ENCODE data around the gene ATP11B.

The ATP11B gene

DNA sequence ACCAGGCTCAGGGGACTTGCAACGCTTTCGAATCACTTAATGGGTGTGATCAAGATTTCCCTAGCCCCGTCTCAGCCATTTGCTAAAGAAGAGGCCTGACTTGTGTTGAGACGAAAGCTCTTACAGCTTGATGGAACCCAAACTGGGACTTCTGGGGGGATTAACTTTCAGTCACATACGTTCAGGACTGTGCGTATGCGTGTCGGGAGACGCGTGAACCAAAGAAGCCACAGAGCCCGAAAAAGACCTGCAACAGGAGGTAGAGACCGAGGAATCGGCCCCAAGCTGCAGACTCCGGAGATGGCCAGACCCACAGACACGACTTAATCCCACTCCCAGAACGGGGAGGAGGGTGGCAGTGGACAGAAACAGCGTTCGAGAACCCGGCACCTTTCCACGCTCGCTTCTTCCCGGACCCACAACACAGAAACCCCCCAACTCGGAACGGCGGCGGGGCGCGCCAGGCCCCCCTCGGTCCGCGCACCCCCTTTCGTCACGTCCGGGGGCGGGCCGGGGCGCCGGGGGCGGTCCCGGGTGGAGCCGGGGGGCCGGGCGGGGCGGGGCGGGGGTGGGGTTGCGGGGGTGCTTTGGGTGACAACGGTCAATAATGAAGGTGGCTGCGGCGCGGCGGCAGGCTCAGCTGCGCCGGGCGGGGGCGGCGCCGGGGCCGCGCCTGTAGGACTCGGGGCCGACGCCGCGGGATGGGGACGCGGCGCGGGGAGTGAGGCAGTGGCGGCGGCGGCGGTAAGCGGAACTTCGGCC lies at the start of gene ATP11B:
TSS of gene ATP11B (plus strand) at position 604 of the 762 bp plus-strand sequence. CDS start 256 bp downstream, outside the sequence.
- DNase-seq (ENCODE audit: low read depth in 3 of 3): peak; percentile 53 to 68 (median 64)

DNA sequence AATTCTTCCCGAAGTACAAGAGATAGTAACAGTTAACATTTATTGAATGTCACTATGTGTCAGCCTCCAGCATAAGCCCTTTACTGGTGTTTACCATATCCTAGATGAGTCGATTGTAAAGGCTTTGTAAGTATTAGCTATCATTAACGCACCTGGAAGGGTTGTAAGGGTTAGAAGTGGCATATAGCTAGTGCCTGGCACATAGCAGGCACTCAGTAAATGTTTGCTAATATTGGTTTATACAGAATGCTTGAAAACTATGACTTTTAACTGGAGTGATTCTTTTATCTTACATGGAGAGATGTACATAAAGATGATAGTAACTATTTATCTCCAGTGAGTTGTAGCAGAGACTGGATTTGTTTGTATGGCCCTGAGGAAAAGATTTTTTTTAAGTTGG lies 46.3 kb upstream of the ATP11B start:
- DNase-seq (ENCODE audit: low read depth in 3 of 3): no peak

DNA sequence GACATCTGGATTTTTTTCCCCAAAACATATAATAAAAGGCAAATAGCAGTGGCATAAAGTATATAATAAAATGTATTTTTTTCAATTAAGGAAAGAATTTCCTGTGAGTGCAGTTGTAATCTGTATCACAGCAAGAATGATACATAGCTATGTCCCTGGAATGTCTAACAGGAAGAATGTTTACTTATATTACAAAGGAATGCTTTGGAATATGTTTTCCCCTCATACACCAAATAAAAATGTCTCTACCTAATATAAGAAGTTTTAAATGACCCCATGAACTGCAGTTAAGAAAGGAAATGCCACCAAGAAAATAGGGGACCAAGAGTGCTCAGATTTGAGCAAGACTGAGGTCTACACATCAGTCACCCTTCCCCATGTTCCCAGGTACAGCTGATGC lies 38.0 kb upstream of the ATP11B start:
- no peak for DNase-seq (ENCODE audit: low read depth in 3 of 3)

DNA sequence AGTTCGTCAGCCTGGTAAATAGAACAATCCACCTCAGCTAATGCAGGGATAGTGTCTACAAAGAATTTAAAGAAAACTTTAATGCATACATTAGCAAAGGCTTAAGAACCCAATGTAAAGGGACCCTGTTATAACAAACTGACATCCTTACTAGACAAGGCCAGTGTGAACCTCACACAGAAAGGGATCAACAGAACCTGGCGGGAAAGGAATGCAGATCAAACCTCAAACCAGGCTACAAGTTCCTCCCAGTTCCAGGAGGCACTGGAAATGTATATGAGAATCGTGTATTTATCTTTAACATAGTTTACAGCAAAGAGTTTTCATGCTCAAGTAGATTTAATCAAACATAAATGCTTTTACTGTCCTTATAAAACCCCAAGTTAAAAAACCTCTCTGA lies 37.6 kb upstream of the ATP11B start:
- no peak for DNase-seq (ENCODE audit: low read depth in 3 of 3)

GRCh38 chr3:182760576-182761164 lies 32.6 kb upstream of the ATP11B start:
- no peak for DNase-seq (ENCODE audit: low read depth in 3 of 3)

DNA sequence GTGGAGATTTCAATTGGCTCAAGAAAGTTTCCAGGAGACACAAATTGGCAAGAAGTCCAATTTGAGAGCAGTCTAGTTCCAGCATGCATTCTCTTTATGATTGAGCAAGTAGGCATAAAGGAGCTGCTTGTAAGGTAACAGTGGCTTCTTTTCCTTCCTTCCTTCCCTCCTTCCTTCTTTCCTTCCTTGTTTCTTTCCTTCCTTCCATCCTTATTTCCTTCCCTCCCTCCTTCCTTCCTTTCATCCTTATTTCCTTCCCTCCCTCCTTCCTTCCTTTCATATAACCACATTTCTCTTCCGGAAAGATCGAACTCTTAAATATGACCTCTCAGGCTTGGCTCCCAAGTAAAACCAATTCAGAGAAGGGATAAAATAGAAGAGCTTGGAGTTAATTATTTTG lies 29.4 kb upstream of the ATP11B start:
- no peak for DNase-seq (ENCODE audit: low read depth in 3 of 3)

DNA sequence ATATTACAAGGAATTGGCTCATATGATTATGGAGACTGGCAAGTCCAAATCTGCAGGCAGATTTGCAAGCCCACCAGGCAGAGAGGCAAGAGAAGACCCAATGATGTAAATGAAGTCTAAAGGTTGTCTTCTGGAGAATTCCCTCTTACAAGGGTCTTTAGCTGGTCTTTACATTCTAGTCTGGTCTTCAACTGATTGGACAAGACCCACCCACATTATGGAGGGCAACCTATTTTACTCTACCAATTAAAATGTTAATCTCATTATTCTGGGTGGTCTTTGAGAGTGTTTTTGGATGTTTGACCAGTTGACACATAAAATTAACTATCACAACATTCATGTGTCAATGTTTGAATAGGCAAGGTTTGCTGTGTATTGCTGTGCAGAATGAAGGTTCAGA lies 28.0 kb upstream of the ATP11B start:
- no peak for DNase-seq (ENCODE audit: low read depth in 3 of 3)

DNA sequence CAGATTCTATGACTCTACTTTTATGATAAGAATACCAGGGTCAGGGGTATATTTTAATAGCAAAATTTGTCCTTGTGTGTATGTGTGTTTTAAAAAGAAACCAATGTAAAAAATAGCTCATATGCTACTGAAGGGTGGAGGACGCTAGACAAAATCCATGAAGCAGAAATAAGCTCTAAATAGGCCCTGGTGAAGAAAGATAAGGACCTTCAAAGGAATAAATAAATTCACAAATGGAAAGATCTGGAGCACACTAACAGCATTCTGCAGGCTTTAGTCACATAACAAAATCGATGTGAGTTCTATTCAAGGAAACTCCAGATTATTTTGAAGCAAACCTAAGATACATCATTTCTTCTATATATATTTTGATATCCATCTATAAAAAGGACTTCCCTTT lies 27.2 kb upstream of the ATP11B start:
- no peak for DNase-seq (ENCODE audit: low read depth in 3 of 3)

DNA sequence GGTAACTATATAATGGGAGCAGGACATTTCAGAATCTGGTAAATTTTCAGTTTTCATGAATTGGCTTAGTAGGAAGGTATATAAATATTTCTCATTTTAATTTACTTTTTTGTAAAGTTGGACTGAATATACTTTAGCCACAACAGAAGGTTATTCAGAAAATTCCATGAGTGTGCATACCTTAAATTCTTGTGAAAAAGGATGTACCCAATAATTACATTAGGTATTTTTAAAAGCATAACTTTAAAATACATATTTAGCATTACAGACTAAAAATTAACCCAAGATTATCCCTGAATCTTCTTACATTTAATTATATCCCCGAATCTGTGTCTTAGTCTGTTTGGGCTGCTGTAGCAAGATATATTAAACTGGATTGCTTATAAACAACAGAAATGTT lies 24.9 kb upstream of the ATP11B start:
- DNase-seq (ENCODE audit: low read depth in 3 of 3): no peak

DNA sequence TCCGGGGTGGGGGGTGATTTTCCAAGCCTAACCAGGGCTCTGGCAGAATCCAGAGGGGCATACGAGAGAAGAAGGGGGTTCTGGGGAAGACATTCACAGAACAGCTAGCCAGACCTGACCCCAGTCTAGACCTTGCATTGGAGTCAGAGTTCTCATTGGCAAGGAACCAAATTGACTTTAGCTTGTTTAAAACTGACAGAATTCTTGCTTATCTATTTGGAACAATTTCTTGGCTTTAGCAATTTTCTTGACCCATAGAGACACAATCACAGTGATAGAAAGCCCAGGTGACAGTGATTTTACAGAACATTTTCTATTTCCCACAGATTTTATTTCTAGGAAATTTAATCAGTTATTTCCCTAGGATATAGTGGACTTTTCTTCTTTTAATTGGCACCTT lies 23.6 kb upstream of the ATP11B start:
- DNase-seq (ENCODE audit: low read depth in 3 of 3): no peak

GRCh38 chr3:182782149-182782548 lies 11.2 kb upstream of the ATP11B start:
- DNase-seq (ENCODE audit: low read depth in 3 of 3): no peak

GRCh38 chr3:182783106-182783505 lies 10.2 kb upstream of the ATP11B start:
- no peak for DNase-seq (ENCODE audit: low read depth in 3 of 3)

- DNase-seq (ENCODE audit: low read depth in 3 of 3): no peak
Observed at GRCh38 chr3:182784542-182784941, 8.8 kb upstream of the ATP11B start.

DNA sequence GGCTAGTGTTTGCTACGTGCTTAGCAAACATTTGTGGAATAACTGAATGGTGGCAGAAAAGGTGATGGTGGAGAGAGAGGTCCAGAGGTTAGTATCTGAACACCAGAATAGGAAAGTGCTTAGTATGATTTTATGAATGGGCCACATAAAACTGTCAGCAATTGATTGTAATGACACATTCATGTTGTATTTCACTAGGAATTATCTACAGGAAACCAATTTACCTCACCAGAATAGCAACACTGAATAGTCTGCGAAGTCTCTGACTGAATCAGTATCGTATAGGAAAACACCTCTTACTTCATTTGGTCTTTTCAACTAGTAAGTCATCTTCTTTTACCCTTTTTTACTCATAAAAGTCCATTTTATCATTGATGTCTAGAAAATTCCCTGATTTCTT lies 8.2 kb upstream of the ATP11B start:
- DNase-seq (ENCODE audit: low read depth in 3 of 3): no peak

DNA sequence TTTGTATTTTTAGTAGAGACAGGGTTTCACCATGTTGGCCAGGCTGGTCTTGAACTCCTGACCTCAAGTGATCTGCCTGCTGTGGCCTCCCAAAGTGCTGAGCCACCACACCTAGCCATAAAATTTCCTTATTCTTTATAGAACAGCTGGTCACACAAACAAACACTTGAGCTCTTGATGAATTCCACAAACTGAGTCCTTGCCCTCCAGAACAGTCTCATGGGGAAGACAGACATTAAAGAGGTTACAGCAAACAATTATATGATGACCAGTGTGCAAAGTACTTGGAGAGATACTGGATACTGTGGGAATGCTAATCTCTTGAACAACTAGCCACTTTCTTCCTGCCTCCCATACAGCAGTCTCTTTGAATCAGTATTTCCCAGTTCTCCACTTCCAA lies 7.5 kb upstream of the ATP11B start:
- no peak for DNase-seq (ENCODE audit: low read depth in 3 of 3)

- DNase-seq (ENCODE audit: low read depth in 3 of 3): no peak
Observed at GRCh38 chr3:182786564-182787196, 6.6 kb upstream of the ATP11B start.

- no peak for DNase-seq (ENCODE audit: low read depth in 3 of 3)
Observed at GRCh38 chr3:182787302-182788036, 5.8 kb upstream of the ATP11B start.

- no peak for DNase-seq (ENCODE audit: low read depth in 3 of 3)
Observed at GRCh38 chr3:182789371-182789770, 3.9 kb upstream of the ATP11B start.

DNA sequence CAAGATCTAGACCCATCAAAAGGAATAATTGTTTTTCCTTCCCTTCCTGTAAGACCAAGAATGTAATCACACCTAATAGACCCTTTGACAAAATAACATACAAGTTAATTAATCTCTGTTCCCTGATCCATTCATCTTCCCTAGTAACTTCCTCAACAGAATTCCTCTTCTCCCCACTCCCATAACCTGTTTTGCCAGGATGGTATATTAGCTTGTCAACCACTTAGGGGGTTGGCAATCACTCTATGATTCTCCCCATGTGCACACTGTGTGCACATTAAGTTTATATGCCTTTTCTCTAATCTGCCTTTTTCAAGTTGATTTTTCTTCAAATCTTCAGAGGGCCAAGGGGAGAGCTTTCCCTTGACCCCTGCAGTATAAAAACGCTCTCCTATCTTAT lies 2.7 kb upstream of the ATP11B start:
- no peak for DNase-seq (ENCODE audit: low read depth in 3 of 3)

- peak; percentile 1 to 28 (median 26) for DNase-seq (ENCODE audit: low read depth in 3 of 3)
Observed at GRCh38 chr3:182793663-182794454, 555 bp downstream of the ATP11B start.

Measured in stimulated activated CD4-positive, alpha-beta T cell treated with anti-CD3 and anti-CD28 coated beads, TNF-alpha, amount 100 ng/mL, for 24 hours (primary cell).